ENCODE measurements around the gene CDH23. TPM values are rescaled to one million over a fixed set of nuclear protein-coding genes. Genes with fewer than 3 reads are reported as not detected.

The CDH23 gene
- total RNA-seq, 1 experiment from 2014 or later: 0.02 TPM

GRCh38 chr10:71435571-71436267, 39.0 kb downstream of the CDH23 start:
- peaks cover 38% of the 10 kb centered on the region for H3K27me3 Mint-ChIP-seq (ENCODE audit: insufficient read depth, unreplicated experiment)
- no peaks in the 10 kb centered on the region for H3K9me3 Mint-ChIP-seq (ENCODE audit: unreplicated experiment)
- no TSS peak for BruUV-seq (replicated peaks)
- no peak overlapping the region for H3K27ac Mint-ChIP-seq (ENCODE audit: low read depth, unreplicated experiment)
- intact Hi-C loops (cut with micrococcal nuclease): no loop called here
- no peaks in the 10 kb centered on the region for H3K4me1 Mint-ChIP-seq (ENCODE audit: insufficient read depth, unreplicated experiment)
- TF ChIP-seq CTCF (IDR thresholded peaks at IDR 0.05; ENCODE audit: unreplicated experiment): no peak
- CTCF ChIA-PET: interaction anchor here (0.8 kb wide), 1 partner anchor 116 kb away, joined by 5 read pairs; no protein-coding TSS in a partner anchor
- POLR2A ChIA-PET: interaction anchor here (0.7 kb wide), 1 partner anchor 97 kb away, joined by 3 read pairs; no protein-coding TSS in a partner anchor
- DNase-seq (ENCODE audit: unreplicated experiment): no peak
- H3K4me3 Mint-ChIP-seq (ENCODE audit: unreplicated experiment): no peak overlapping the region
- no peaks in the 10 kb centered on the region for H3K36me3 Mint-ChIP-seq (ENCODE audit: insufficient read depth, unreplicated experiment)

- ChIA-PET POLR2A (interaction anchor here (0.6 to 0.7 kb wide), 2 partner anchors 96 to 1144 kb away, joined by 3 to 5 read pairs; no protein-coding TSS in a partner anchor), CTCF (no interaction called here)
- no peaks in the 10 kb centered on the region for H3K4me1 Mint-ChIP-seq (ENCODE audit: insufficient read depth, unreplicated experiment)
- TF ChIP-seq CTCF (IDR thresholded peaks at IDR 0.05; ENCODE audit: unreplicated experiment): no peak
- intact Hi-C loops (cut with micrococcal nuclease): no loop called here
- no peak overlapping the region for H3K27ac Mint-ChIP-seq (ENCODE audit: low read depth, unreplicated experiment)
- H3K36me3 Mint-ChIP-seq (ENCODE audit: insufficient read depth, unreplicated experiment): no peaks in the 10 kb centered on the region
- H3K27me3 Mint-ChIP-seq (ENCODE audit: insufficient read depth, unreplicated experiment): peaks cover 38% of the 10 kb centered on the region
- no peak for DNase-seq (ENCODE audit: unreplicated experiment)
- H3K4me3 Mint-ChIP-seq (ENCODE audit: unreplicated experiment): no peak overlapping the region
- H3K9me3 Mint-ChIP-seq (ENCODE audit: unreplicated experiment): no peaks in the 10 kb centered on the region
- no TSS peak for BruUV-seq (replicated peaks)
Measured at GRCh38 chr10:71436268-71437125, 39.8 kb downstream of the CDH23 start.

- intact Hi-C loops (cut with micrococcal nuclease): no loop called here
- H3K27ac Mint-ChIP-seq (ENCODE audit: low read depth, unreplicated experiment): no peak overlapping the region
- TF ChIP-seq CTCF (IDR thresholded peaks at IDR 0.05; ENCODE audit: unreplicated experiment): no peak
- no peaks in the 10 kb centered on the region for H3K36me3 Mint-ChIP-seq (ENCODE audit: insufficient read depth, unreplicated experiment)
- DNase-seq (ENCODE audit: unreplicated experiment): no peak
- H3K27me3 Mint-ChIP-seq (ENCODE audit: insufficient read depth, unreplicated experiment): peaks cover 27% of the 10 kb centered on the region
- BruUV-seq (replicated peaks): no TSS peak
- ChIA-PET CTCF (interaction anchor here (0.7 kb wide), 1 partner anchor 235 kb away, joined by 3 read pairs; no protein-coding TSS in a partner anchor), POLR2A (interaction anchor here (0.6 kb wide), 1 partner anchor 1143 kb away, joined by 5 read pairs; no protein-coding TSS in a partner anchor)
- H3K4me3 Mint-ChIP-seq (ENCODE audit: unreplicated experiment): no peak overlapping the region
- H3K9me3 Mint-ChIP-seq (ENCODE audit: unreplicated experiment): no peaks in the 10 kb centered on the region
- H3K4me1 Mint-ChIP-seq (ENCODE audit: insufficient read depth, unreplicated experiment): no peaks in the 10 kb centered on the region
Measured at GRCh38 chr10:71437537-71438092, 40.9 kb downstream of the CDH23 start.

GRCh38 chr10:71438761-71439160, 42.0 kb downstream of the CDH23 start:
- no peak for DNase-seq (ENCODE audit: unreplicated experiment)
- intact Hi-C loops (cut with micrococcal nuclease): no loop called here
- CTCF ChIA-PET: no interaction called here
- Mint-ChIP-seq H3K9me3 (ENCODE audit: unreplicated experiment) (no peaks in the 10 kb centered on the region), H3K27me3 (ENCODE audit: insufficient read depth, unreplicated experiment) (peaks cover 20% of the 10 kb centered on the region), H3K36me3 (ENCODE audit: insufficient read depth, unreplicated experiment) (no peaks in the 10 kb centered on the region), H3K4me1 (ENCODE audit: insufficient read depth, unreplicated experiment) (no peaks in the 10 kb centered on the region), H3K4me3 (ENCODE audit: unreplicated experiment) (no peak overlapping the region), H3K27ac (ENCODE audit: low read depth, unreplicated experiment) (no peak overlapping the region)
- POLR2A ChIA-PET: no interaction called here
- TF ChIP-seq CTCF (IDR thresholded peaks at IDR 0.05; ENCODE audit: unreplicated experiment): no peak
- no TSS peak for BruUV-seq (replicated peaks)
